ENCODE data around the gene PIEZO2.

Gene PIEZO2

DNA sequence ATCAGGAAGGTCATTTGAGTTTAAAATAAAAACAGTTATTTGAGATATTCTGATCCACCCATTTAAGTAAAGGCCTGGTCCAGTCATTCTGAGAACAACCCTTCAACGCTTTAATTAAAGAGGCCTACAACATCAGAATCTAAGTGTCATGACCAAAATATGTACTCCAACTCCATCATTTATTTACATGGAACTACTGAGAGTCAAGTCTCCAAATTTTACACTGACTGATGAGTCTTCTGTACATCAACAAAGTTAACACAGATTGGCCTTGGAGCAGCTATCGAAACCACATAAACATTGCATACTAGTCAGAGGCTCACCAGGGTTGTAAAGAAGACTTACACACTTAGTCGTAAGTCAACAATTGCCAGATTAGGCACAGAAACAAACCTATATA lies 37.1 kb downstream of the PIEZO2 start:
- peaks cover 16% of the 10 kb centered on the region for H3K4me1 ChIP-seq (ENCODE audit: control insufficient read depth, insufficient read depth, low read length)
- TF ChIP-seq ZNF239 (tag by site-specific recombination; IDR thresholded peaks at IDR 0.05): no peak
- TF ChIP-seq, protein P1, sequence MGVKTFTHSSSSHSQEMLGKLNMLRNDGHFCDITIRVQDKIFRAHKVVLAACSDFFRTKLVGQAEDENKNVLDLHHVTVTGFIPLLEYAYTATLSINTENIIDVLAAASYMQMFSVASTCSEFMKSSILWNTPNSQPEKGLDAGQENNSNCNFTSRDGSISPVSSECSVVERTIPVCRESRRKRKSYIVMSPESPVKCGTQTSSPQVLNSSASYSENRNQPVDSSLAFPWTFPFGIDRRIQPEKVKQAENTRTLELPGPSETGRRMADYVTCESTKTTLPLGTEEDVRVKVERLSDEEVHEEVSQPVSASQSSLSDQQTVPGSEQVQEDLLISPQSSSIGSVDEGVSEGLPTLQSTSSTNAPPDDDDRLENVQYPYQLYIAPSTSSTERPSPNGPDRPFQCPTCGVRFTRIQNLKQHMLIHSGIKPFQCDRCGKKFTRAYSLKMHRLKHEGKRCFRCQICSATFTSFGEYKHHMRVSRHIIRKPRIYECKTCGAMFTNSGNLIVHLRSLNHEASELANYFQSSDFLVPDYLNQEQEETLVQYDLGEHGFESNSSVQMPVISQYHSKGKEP (tag by site-specific recombination; IDR thresholded peaks at IDR 0.05): no peak
- TF ChIP-seq ZNF701 (tag by site-specific recombination; IDR thresholded peaks at IDR 0.05): no peak
- no peak for TF ChIP-seq ZNF221 (tag by site-specific recombination; IDR thresholded peaks at IDR 0.05; ENCODE audit: borderline replicate concordance)
- no peak for TF ChIP-seq ZSCAN30 (tag by site-specific recombination; IDR thresholded peaks at IDR 0.05)
- no peak overlapping the region for H3K4me3 ChIP-seq (ENCODE audit: low read depth, low read length)
- no peaks in the 10 kb centered on the region for H3K9me3 ChIP-seq (ENCODE audit: control insufficient read depth, insufficient read depth, low read depth, low read length)
- H3K36me3 ChIP-seq (ENCODE audit: control insufficient read depth in 2 of 2, insufficient read depth in 1 of 2, low read length in 2 of 2): no peaks in the 10 kb centered on the region
- CTCF ChIA-PET: no interaction called here
- POLR2A ChIA-PET: no interaction called here
- no peak overlapping the region for H3K27ac ChIP-seq (ENCODE audit: extremely low read depth, low read depth, low read length)

DNA sequence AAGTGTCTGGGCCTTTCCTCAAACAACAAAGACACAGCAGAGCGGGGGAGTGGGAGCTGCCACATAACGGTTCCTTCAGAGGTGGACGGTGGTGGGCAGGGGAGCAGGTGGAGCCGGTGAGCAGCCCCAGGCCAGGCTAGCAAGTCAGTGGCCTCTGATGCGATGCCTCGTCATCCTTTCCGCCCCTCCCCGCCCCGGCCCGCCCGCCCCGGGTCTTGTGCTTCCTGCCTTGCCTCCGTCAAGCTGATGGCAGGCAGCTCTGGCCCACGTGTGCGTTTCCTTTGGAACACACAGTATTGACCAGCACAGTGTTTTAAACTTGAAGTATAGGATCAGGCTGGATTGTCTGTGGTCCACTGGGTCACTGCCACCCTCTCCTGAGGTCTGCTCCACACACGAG lies 38.9 kb downstream of the PIEZO2 start:
- Histone ChIP-seq H3K4me1 (ENCODE audit: control insufficient read depth, insufficient read depth, low read length) (peaks cover 24% of the 10 kb centered on the region), H3K4me3 (ENCODE audit: low read depth, low read length) (no peak overlapping the region), H3K9me3 (ENCODE audit: control insufficient read depth, insufficient read depth, low read depth, low read length) (no peaks in the 10 kb centered on the region), H3K27ac (ENCODE audit: extremely low read depth, low read depth, low read length) (no peak overlapping the region), H3K36me3 (ENCODE audit: control insufficient read depth in 2 of 2, insufficient read depth in 1 of 2, low read length in 2 of 2) (no peaks in the 10 kb centered on the region)
- ChIA-PET POLR2A (interaction anchor here (0.6 kb wide), 1 partner anchor 37 kb away, joined by 3 read pairs; no protein-coding TSS in a partner anchor), CTCF (interaction anchor here (0.6 kb wide), 1 partner anchor 69 kb away, joined by 4 read pairs; no protein-coding TSS in a partner anchor)
- TF ChIP-seq ZNF549 (tag by site-specific recombination; IDR thresholded peaks at IDR 0.05): no peak
- TF ChIP-seq, protein P2, sequence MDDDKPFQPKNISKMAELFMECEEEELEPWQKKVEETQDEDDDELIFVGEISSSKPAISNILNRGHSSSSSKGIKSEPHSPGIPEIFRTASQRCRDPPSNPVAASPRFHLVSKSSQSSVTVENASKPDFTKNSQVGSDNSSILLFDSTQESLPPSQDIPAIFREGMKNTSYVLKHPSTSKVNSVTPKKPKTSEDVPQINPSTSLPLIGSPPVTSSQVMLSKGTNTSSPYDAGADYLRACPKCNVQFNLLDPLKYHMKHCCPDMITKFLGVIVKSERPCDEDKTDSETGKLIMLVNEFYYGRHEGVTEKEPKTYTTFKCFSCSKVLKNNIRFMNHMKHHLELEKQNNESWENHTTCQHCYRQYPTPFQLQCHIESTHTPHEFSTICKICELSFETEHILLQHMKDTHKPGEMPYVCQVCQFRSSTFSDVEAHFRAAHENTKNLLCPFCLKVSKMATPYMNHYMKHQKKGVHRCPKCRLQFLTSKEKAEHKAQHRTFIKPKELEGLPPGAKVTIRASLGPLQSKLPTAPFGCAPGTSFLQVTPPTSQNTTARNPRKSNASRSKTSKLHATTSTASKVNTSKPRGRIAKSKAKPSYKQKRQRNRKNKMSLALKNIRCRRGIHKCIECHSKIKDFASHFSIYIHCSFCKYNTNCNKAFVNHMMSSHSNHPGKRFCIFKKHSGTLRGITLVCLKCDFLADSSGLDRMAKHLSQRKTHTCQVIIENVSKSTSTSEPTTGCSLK (tag by site-specific recombination; IDR thresholded peaks at IDR 0.05): no peak
- no peak for TF ChIP-seq ZNF169 (tag by site-specific recombination; IDR thresholded peaks at IDR 0.05)
- no peak for TF ChIP-seq ZNF146 (tag by site-specific recombination; IDR thresholded peaks at IDR 0.05)
- no peak for TF ChIP-seq ZNF529 (tag by site-specific recombination; IDR thresholded peaks at IDR 0.05; ENCODE audit: insufficient replicate concordance)
- TF ChIP-seq ZNF175 (tag by site-specific recombination; IDR thresholded peaks at IDR 0.05): no peak
- no peak for TF ChIP-seq ZNF354C (tag by site-specific recombination; IDR thresholded peaks at IDR 0.05; ENCODE audit: borderline replicate concordance, low read depth)
- TF ChIP-seq, protein P3, sequence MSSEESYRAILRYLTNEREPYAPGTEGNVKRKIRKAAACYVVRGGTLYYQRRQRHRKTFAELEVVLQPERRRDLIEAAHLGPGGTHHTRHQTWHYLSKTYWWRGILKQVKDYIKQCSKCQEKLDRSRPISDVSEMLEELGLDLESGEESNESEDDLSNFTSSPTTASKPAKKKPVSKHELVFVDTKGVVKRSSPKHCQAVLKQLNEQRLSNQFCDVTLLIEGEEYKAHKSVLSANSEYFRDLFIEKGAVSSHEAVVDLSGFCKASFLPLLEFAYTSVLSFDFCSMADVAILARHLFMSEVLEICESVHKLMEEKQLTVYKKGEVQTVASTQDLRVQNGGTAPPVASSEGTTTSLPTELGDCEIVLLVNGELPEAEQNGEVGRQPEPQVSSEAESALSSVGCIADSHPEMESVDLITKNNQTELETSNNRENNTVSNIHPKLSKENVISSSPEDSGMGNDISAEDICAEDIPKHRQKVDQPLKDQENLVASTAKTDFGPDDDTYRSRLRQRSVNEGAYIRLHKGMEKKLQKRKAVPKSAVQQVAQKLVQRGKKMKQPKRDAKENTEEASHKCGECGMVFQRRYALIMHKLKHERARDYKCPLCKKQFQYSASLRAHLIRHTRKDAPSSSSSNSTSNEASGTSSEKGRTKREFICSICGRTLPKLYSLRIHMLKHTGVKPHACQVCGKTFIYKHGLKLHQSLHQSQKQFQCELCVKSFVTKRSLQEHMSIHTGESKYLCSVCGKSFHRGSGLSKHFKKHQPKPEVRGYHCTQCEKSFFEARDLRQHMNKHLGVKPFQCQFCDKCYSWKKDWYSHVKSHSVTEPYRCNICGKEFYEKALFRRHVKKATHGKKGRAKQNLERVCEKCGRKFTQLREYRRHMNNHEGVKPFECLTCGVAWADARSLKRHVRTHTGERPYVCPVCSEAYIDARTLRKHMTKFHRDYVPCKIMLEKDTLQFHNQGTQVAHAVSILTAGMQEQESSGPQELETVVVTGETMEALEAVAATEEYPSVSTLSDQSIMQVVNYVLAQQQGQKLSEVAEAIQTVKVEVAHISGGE (tag by site-specific recombination; conservative IDR thresholded peaks at IDR 0.05; ENCODE audit: low read depth): no peak
- TF ChIP-seq, protein P4, sequence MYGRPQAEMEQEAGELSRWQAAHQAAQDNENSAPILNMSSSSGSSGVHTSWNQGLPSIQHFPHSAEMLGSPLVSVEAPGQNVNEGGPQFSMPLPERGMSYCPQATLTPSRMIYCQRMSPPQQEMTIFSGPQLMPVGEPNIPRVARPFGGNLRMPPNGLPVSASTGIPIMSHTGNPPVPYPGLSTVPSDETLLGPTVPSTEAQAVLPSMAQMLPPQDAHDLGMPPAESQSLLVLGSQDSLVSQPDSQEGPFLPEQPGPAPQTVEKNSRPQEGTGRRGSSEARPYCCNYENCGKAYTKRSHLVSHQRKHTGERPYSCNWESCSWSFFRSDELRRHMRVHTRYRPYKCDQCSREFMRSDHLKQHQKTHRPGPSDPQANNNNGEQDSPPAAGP (tag by site-specific recombination; IDR thresholded peaks at IDR 0.05): no peak
- TF ChIP-seq ZNF133 (tag by site-specific recombination; IDR thresholded peaks at IDR 0.05): no peak
- TF ChIP-seq ZNF140 (tag by site-specific recombination; IDR thresholded peaks at IDR 0.05): no peak
